GM18867 (cell line): Measurements from ENCODE around the gene OR4C11.

ENCODE experiments used
- ATAC-seq: cut with Tn5 transposase; IDR thresholded peaks from one replicate; pipeline ENCODE4 v1.9.1; 2021; ENCODE audit warnings: mild to moderate bottlenecking, moderate library complexity; ENCODE audit not compliant: unreplicated experiment

OR4C11 gene

GRCh38 chr11:55607545-55607944 lies at the start of gene OR4C11:
OR4C11 (minus strand) TSS chr11:55607645; CDS start chr11:55604373, 3,272 bp downstream.
- no peak for ATAC-seq

GRCh38 chr11:55655096-55655495 lies 47.7 kb upstream of the OR4C11 start:
- ATAC-seq, result no peak

- peak; percentile 70 for ATAC-seq
These were observed 45.1 kb upstream of the OR4C11 start for GRCh38 chr11:55652560-55652959.

- ATAC-seq, result no peak
These were observed 40.6 kb upstream of the OR4C11 start, which contains the start of gene OR4S2 for GRCh38 chr11:55648027-55648426. OR4S2 (plus strand) TSS chr11:55648327; CDS start chr11:55650904, 2,577 bp downstream.

GRCh38 chr11:55634813-55635212 lies 27.4 kb upstream of the OR4C11 start, which contains the start of gene OR4P4:
OR4P4 (plus strand) TSS chr11:55635113.
- ATAC-seq, result no peak

- ATAC-seq, result no peak
These were observed 17.1 kb upstream of the OR4C11 start for GRCh38 chr11:55624531-55624930.

GRCh38 chr11:55572548-55572947 lies 34.9 kb downstream of the OR4C11 start:
- ATAC-seq, result peak; percentile 100

- no peak for ATAC-seq
These were observed 35.6 kb downstream of the OR4C11 start, which contains the start of gene OR4C16 for GRCh38 chr11:55571828-55572227. OR4C16 (plus strand) TSS chr11:55572128; CDS start chr11:55572128, 0 bp downstream.

GRCh38 chr11:55554169-55554568 lies 53.3 kb downstream of the OR4C11 start, which contains the start of gene OR4C15:
OR4C15 (plus strand) TSS chr11:55554469; CDS start chr11:55554469, 0 bp downstream.
- no peak for ATAC-seq
